Endodermal cell (in vitro differentiated cells): Measurements from ENCODE around the gene ADRM1. TPM values are rescaled to one million over a fixed set of nuclear protein-coding genes. Genes with fewer than 3 reads are reported as not detected.

Experiments
- DNase-seq: peaks from one replicate; pipeline ENCODE4 v3.0.0-alpha.2; 2017
- H3K27ac ChIP-seq: 2 replicates; pipeline ENCODE4 v1.5.1; 2013; ENCODE audit warnings: mild to moderate bottlenecking, low read depth, low read length, moderate library complexity
- H3K27me3 ChIP-seq: 2 replicates; pipeline ENCODE4 v1.6.1; 2013; ENCODE audit warnings: mild to moderate bottlenecking, low read length, moderate library complexity; ENCODE audit not compliant: insufficient read depth, control insufficient read depth, poor library complexity, severe bottlenecking
- H3K36me3 ChIP-seq: 2 replicates; pipeline ENCODE4 v1.7.0; 2013; ENCODE audit warnings: mild to moderate bottlenecking, low read length, moderate library complexity; ENCODE audit not compliant: control insufficient read depth, insufficient read depth
- H3K4me1 ChIP-seq: one replicate; pipeline ENCODE4 v1.7.0; 2013; ENCODE audit warnings: low read length; ENCODE audit not compliant: control insufficient read depth, insufficient read depth
- H3K4me3 ChIP-seq: 2 replicates; pipeline ENCODE4 v1.5.1; 2013; ENCODE audit warnings: mild to moderate bottlenecking, low read length, moderate library complexity
- H3K9ac ChIP-seq: 2 replicates; pipeline ENCODE4 v1.6.1; 2013; ENCODE audit warnings: mild to moderate bottlenecking, low read length, moderate library complexity; ENCODE audit not compliant: poor library complexity, severe bottlenecking; ENCODE audit errors: extremely low read depth
- H3K9me3 ChIP-seq: 2 replicates; pipeline ENCODE4 v1.6.1; 2013; ENCODE audit warnings: mild to moderate bottlenecking, low read length, moderate library complexity; ENCODE audit not compliant: control insufficient read depth
- H3K27ac Mint-ChIP-seq: 2 replicates; pipeline ENCODE4 v1.8.0; 2020; ENCODE audit warnings: mixed read lengths
- H3K27me3 Mint-ChIP-seq: 2 replicates; pipeline ENCODE4 v1.8.0; 2021; ENCODE audit warnings: mild to moderate bottlenecking, mixed read lengths; ENCODE audit not compliant: insufficient read depth
- H3K36me3 Mint-ChIP-seq: 2 replicates; pipeline ENCODE4 v1.8.0; 2020; ENCODE audit warnings: low read depth, mixed read lengths
- H3K4me1 Mint-ChIP-seq: 2 replicates; pipeline ENCODE4 v1.8.0; 2020; ENCODE audit warnings: mixed read lengths
- H3K4me3 Mint-ChIP-seq: 2 replicates; pipeline ENCODE4 v1.8.0; 2020; ENCODE audit warnings: mild to moderate bottlenecking, moderate library complexity, mixed read lengths
- H3K9me3 Mint-ChIP-seq: 2 replicates; pipeline ENCODE4 v1.8.0; 2020; ENCODE audit warnings: mild to moderate bottlenecking, mixed read lengths
- WGBS, 2 experiments: methylation state at CpG; one replicate each; pipeline versions ENCODE4 v1.1.5 to v1.1.7; 2013; ENCODE audit warnings: missing lambda C conversion rate in 2 of 2, mixed read lengths in 1 of 2; ENCODE audit not compliant: insufficient coverage in 1 of 2, insufficient read length in 1 of 2; 5-methylcytosine and 5-hydroxymethylcytosine counted together
- total RNA-seq, 2 donors: library from RNA; stranded (reverse); fragmentation: NEBNext Ultra II Directional in 1 of 2; extraction: Animal tissue kit (Norgen Biotek cat#: 25700) in 1 of 2; gene quantifications; 2 replicates in 1 of 2; 3 replicates in 1 of 2; pipeline ENCODE4 v1.2.1, GENCODE V29; 2021
- TF ChIP-seq, protein P1 (sequence below): fragments of 200-600 bp; sonication (generic); conservative IDR thresholded peaks from 2 replicates; pipeline ENCODE4 v1.5.0; 2021; ENCODE audit warnings: antibody characterized with exemption, mild to moderate bottlenecking

Gene ADRM1
- total RNA-seq, 2 donors from 2014 or later: 105 to 106 TPM

DNA sequence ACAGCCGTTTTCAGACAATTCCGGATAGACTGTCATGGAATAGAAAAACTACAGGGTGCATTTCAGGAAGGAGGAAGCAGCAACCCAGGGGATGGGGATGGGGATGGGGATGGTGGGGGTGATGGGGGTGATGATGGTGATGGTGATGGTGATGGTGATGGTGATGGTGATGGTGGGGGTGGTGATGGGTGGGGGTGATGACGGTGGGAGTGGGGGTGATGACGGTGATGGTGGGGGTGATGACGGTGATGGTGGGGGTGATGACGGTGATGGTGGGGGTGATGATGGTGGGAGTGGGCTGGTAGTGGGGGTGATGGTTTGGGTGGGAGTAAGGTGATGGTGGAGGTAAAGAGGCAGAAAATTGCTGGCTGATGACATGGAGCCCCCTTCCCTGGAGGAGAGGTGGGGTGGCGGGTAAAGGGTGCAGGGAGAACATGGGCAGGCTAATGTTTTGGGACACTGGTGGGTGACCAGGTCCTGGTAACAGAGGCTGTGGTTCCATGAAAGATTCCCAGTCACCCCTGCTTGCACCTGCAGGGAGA lies 46.8 kb downstream of the ADRM1 start:
- Histone ChIP-seq H3K9ac (no peak overlapping the region), H3K36me3 (peaks cover 64% of the 10 kb centered on the region), H3K9me3 (peaks cover 9% of the 10 kb centered on the region), H3K27ac (no peak overlapping the region), H3K4me3 (no peak overlapping the region), H3K27me3 (no peaks in the 10 kb centered on the region), H3K4me1 (no peaks in the 10 kb centered on the region)
- no peak overlapping the region for H3K27ac Mint-ChIP-seq
- H3K36me3 Mint-ChIP-seq: peaks cover 52% of the 10 kb centered on the region
- DNase-seq: no peak
- no peaks in the 10 kb centered on the region for H3K27me3 Mint-ChIP-seq
- 80 to 85% methylated on average over 2 to 3 of the region's 7 CpGs for WGBS, 2 experiments
- no peak overlapping the region for H3K4me3 Mint-ChIP-seq
- TF ChIP-seq, protein P1, sequence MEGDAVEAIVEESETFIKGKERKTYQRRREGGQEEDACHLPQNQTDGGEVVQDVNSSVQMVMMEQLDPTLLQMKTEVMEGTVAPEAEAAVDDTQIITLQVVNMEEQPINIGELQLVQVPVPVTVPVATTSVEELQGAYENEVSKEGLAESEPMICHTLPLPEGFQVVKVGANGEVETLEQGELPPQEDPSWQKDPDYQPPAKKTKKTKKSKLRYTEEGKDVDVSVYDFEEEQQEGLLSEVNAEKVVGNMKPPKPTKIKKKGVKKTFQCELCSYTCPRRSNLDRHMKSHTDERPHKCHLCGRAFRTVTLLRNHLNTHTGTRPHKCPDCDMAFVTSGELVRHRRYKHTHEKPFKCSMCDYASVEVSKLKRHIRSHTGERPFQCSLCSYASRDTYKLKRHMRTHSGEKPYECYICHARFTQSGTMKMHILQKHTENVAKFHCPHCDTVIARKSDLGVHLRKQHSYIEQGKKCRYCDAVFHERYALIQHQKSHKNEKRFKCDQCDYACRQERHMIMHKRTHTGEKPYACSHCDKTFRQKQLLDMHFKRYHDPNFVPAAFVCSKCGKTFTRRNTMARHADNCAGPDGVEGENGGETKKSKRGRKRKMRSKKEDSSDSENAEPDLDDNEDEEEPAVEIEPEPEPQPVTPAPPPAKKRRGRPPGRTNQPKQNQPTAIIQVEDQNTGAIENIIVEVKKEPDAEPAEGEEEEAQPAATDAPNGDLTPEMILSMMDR: no peak
- H3K4me1 Mint-ChIP-seq: no peaks in the 10 kb centered on the region
- H3K9me3 Mint-ChIP-seq: peaks cover 14% of the 10 kb centered on the region

- Histone ChIP-seq H3K27ac (no peak overlapping the region), H3K4me1 (no peaks in the 10 kb centered on the region), H3K4me3 (no peak overlapping the region), H3K9me3 (peaks cover 9% of the 10 kb centered on the region), H3K27me3 (no peaks in the 10 kb centered on the region), H3K9ac (no peak overlapping the region), H3K36me3 (peaks cover 66% of the 10 kb centered on the region)
- no peaks in the 10 kb centered on the region for H3K27me3 Mint-ChIP-seq
- DNase-seq: peak; percentile 62
- TF ChIP-seq, protein P1: no peak
- H3K4me3 Mint-ChIP-seq: no peak overlapping the region
- H3K27ac Mint-ChIP-seq: no peak overlapping the region
- H3K9me3 Mint-ChIP-seq: peaks cover 14% of the 10 kb centered on the region
- 96 to 97% methylated on average over 13 to 16 of the region's 16 CpGs for WGBS, 2 experiments
- peaks cover 50% of the 10 kb centered on the region for H3K36me3 Mint-ChIP-seq
- H3K4me1 Mint-ChIP-seq: no peaks in the 10 kb centered on the region
These were observed 47.4 kb downstream of the ADRM1 start for GRCh38 chr20:62350098-62350628.

- Histone ChIP-seq H3K27me3 (no peaks in the 10 kb centered on the region), H3K4me1 (peaks cover 2% of the 10 kb centered on the region), H3K4me3 (no peak overlapping the region), H3K27ac (no peak overlapping the region), H3K9ac (no peak overlapping the region), H3K9me3 (peaks cover 9% of the 10 kb centered on the region), H3K36me3 (peaks cover 61% of the 10 kb centered on the region)
- H3K9me3 Mint-ChIP-seq: peaks cover 14% of the 10 kb centered on the region
- no peak overlapping the region for H3K27ac Mint-ChIP-seq
- no peaks in the 10 kb centered on the region for H3K27me3 Mint-ChIP-seq
- TF ChIP-seq, protein P1: no peak
- H3K36me3 Mint-ChIP-seq: peaks cover 43% of the 10 kb centered on the region
- peaks cover 1% of the 10 kb centered on the region for H3K4me1 Mint-ChIP-seq
- no peak for DNase-seq
- WGBS, 2 experiments: 90 to 96% methylated on average over 15 to 23 of the region's 23 CpGs
- H3K4me3 Mint-ChIP-seq: no peak overlapping the region
These were observed 48.0 kb downstream of the ADRM1 start for GRCh38 chr20:62350629-62351422.
